ENCODE results near the gene CTNND2.
"Not testable (repeated sequence)": the region's sequence is repeated elsewhere in the genome, so short reads cannot be mapped to it uniquely, and the experiment has no call there.

The CTNND2 gene

GRCh38 chr5:11076945-11077613, 827.2 kb downstream of the CTNND2 start:
- DNase-seq (ENCODE audit: low read depth), result no peak

- DNase-seq (ENCODE audit: low read depth), result no peak
Observed at GRCh38 chr5:11075035-11075805, 829.0 kb downstream of the CTNND2 start.

GRCh38 chr5:11072568-11072967, 831.7 kb downstream of the CTNND2 start:
- no peak for DNase-seq (ENCODE audit: low read depth)

GRCh38 chr5:11072076-11072475, 832.2 kb downstream of the CTNND2 start:
- no peak for DNase-seq (ENCODE audit: low read depth)

GRCh38 chr5:11069041-11069440, 835.2 kb downstream of the CTNND2 start:
- no peak for DNase-seq (ENCODE audit: low read depth)

GRCh38 chr5:11065723-11066122, 838.5 kb downstream of the CTNND2 start:
- DNase-seq (ENCODE audit: low read depth), result not testable (repeated sequence)

- no peak for DNase-seq (ENCODE audit: low read depth)
Observed at GRCh38 chr5:11064763-11065450, 839.3 kb downstream of the CTNND2 start.

- no peak for DNase-seq (ENCODE audit: low read depth)
Observed at GRCh38 chr5:11062397-11062796, 841.8 kb downstream of the CTNND2 start.

GRCh38 chr5:11056560-11056959, 847.7 kb downstream of the CTNND2 start:
- no peak for DNase-seq (ENCODE audit: low read depth)

- no peak for DNase-seq (ENCODE audit: low read depth)
Observed at GRCh38 chr5:11054014-11054413, 850.2 kb downstream of the CTNND2 start.

- no peak for DNase-seq (ENCODE audit: low read depth)
Observed at GRCh38 chr5:11052871-11053270, 851.4 kb downstream of the CTNND2 start.

GRCh38 chr5:11050596-11051304, 853.5 kb downstream of the CTNND2 start:
- DNase-seq (ENCODE audit: low read depth), result no peak

- DNase-seq (ENCODE audit: low read depth), result no peak
Observed at GRCh38 chr5:11048760-11049159, 855.5 kb downstream of the CTNND2 start.

- no peak for DNase-seq (ENCODE audit: low read depth)
Observed at GRCh38 chr5:11047625-11048024, 856.6 kb downstream of the CTNND2 start.

- no peak for DNase-seq (ENCODE audit: low read depth)
Observed at GRCh38 chr5:11047030-11047429, 857.2 kb downstream of the CTNND2 start.

GRCh38 chr5:11046160-11046559, 858.1 kb downstream of the CTNND2 start:
- no peak for DNase-seq (ENCODE audit: low read depth)

- DNase-seq (ENCODE audit: low read depth), result no peak
Observed at GRCh38 chr5:11045411-11045810, 858.8 kb downstream of the CTNND2 start.

GRCh38 chr5:11044581-11044980, 859.7 kb downstream of the CTNND2 start:
- DNase-seq (ENCODE audit: low read depth), result no peak

GRCh38 chr5:11043881-11044280, 860.4 kb downstream of the CTNND2 start:
- no peak for DNase-seq (ENCODE audit: low read depth)

- no peak for DNase-seq (ENCODE audit: low read depth)
Observed at GRCh38 chr5:11040345-11040744, 863.9 kb downstream of the CTNND2 start.

- no peak for DNase-seq (ENCODE audit: low read depth)
Observed at GRCh38 chr5:11038772-11039171, 865.5 kb downstream of the CTNND2 start.

GRCh38 chr5:11037941-11038340, 866.3 kb downstream of the CTNND2 start:
- DNase-seq (ENCODE audit: low read depth), result no peak

All from fibroblast of gingiva (primary cell).